Choroid plexus epithelial cell (primary cell): ENCODE data around the gene ACVR1B.
A peak's percentile ranks its signal among the peaks of the same experiment; 100 is the strongest.

Experiments used
- DNase-seq: peaks from one replicate; pipeline ENCODE4 v3.0.0-alpha.2; 2010; ENCODE audit warnings: low read depth
- H3K4me3 ChIP-seq: 2 replicates; pipeline ENCODE4 v1.5.1; 2011; ENCODE audit warnings: low read depth, mild to moderate bottlenecking, control low read depth, low read length, moderate library complexity
- CTCF ChIP-seq: conservative IDR thresholded peaks from 2 replicates; pipeline ENCODE4 v1.5.1; 2011; ENCODE audit warnings: low read depth, mild to moderate bottlenecking, control low read depth, inconsistent platforms, low read length, moderate library complexity

ACVR1B gene

GRCh38 chr12:51947246-51947996, 4.1 kb upstream of the ACVR1B start:
- no peak for DNase-seq
- TF ChIP-seq CTCF = no peak
- no peak overlapping the region for H3K4me3 ChIP-seq

GRCh38 chr12:51948066-51948465, 3.4 kb upstream of the ACVR1B start:
- DNase-seq = no peak
- TF ChIP-seq CTCF = no peak
- H3K4me3 ChIP-seq = no peak overlapping the region

- no peak for DNase-seq
- H3K4me3 ChIP-seq = no peak overlapping the region
- no peak for TF ChIP-seq CTCF
Observed at GRCh38 chr12:51949342-51950030, 2.0 kb upstream of the ACVR1B start.

- TF ChIP-seq CTCF = no peak
- no peak for DNase-seq
- H3K4me3 ChIP-seq = peak overlapping the region; percentile 72
Observed at GRCh38 chr12:51950682-51951198, 759 bp upstream of the ACVR1B start.

GRCh38 chr12:51951843-51952722, 584 bp downstream of the ACVR1B start:
- no peak for DNase-seq
- H3K4me3 ChIP-seq = peak overlapping the region; percentile 83

More at GRCh38 chr12:51951843-51952722, 584 bp downstream of the ACVR1B start:
- TF ChIP-seq CTCF = no peak
